HG03139 (cell line): ENCODE measurements around the gene OR56A3.

Source experiments
- ATAC-seq: cut with Tn5 transposase; IDR thresholded peaks from one replicate; pipeline ENCODE4 v1.9.1; 2021; ENCODE audit not compliant: unreplicated experiment

The OR56A3 gene

GRCh38 chr11:5968394-5968793, 26.3 kb downstream of the OR56A3 start, which contains the start of gene OR56A5:
Gene OR56A5, minus strand, starts transcription at chr11:5968494. Its CDS starts 0 bp downstream, at chr11:5968494.
- ATAC-seq: no peak

- no peak for ATAC-seq
Observed at GRCh38 chr11:5973530-5973929, 31.5 kb downstream of the OR56A3 start.

GRCh38 chr11:5983443-5983842, 41.4 kb downstream of the OR56A3 start:
- no peak for ATAC-seq

GRCh38 chr11:5986885-5987284, 44.8 kb downstream of the OR56A3 start, which contains the start of gene OR52L1:
Gene OR52L1, minus strand, starts transcription at chr11:5986985. Its CDS starts 55 bp downstream, at chr11:5986930.
- no peak for ATAC-seq

GRCh38 chr11:5989203-5989602, 47.2 kb downstream of the OR56A3 start:
- ATAC-seq: no peak

- ATAC-seq: no peak
Observed at GRCh38 chr11:5992150-5992549, 50.1 kb downstream of the OR56A3 start.

- ATAC-seq: no peak
Observed at GRCh38 chr11:5992604-5993251, 50.7 kb downstream of the OR56A3 start.

GRCh38 chr11:5994791-5995190, 52.7 kb downstream of the OR56A3 start:
- no peak for ATAC-seq
